CD4-positive, alpha-beta T cell treated with Interleukin-6 at 100 ng/mL for 8 hours (primary cell): ENCODE measurements around the gene STARD3NL.
"Not testable (repeated sequence)": the region's sequence is repeated elsewhere in the genome, so short reads cannot be mapped to it uniquely, and the experiment has no call there.

Experiments used
- DNase-seq: peaks from one replicate; pipeline ENCODE4 v3.0.0-alpha.2; 2020; ENCODE audit warnings: mixed read lengths, low spot score

The STARD3NL gene

GRCh38 chr7:38178004-38178694 is at the start of gene STARD3NL:
Gene STARD3NL (plus strand): TSS chr7:38178245. CDS start chr7:38207505, 29,260 bp downstream.
- DNase-seq: peak; percentile 97

DNA sequence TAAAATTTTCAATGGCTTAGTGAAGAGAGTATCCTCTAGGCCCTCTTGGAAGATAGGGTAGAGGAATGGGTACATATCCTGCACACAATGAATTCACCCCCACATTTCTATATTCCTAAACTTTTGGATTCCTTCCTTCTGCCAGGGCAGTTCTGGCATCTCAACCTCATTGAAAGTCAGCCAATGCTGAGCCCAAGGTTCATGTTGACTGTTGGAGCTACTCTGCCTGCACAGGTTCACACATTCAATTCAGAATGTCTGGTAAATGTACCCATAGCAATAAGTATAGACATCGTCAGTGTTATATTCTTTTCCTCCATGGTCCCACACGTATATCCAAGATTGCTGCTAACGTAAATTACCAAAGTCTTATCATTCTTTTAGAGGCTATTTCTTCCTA is 48.9 kb upstream of the STARD3NL start:
- DNase-seq: no peak

GRCh38 chr7:38129579-38129978 is 48.5 kb upstream of the STARD3NL start:
- DNase-seq: no peak

GRCh38 chr7:38138171-38138570 is 39.9 kb upstream of the STARD3NL start:
- DNase-seq: no peak

DNA sequence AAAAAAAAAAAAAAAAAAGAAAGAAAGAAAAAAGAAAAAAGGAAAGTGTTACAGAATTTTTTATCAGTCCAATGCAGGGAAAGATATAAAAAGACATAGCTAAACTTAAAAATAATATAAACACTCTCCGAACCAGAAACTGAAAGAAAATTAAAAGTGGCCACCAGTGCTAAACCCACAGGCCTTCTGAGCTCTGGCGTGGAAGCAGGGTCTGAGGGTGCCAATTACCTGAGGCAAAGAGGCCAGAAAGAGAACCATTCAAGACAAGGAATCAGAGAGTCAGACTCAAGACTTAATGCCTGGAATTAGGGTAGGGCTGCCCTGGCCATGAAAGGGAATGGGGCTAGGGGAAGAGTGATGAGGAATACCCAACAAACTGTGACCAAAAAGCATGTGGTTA is 36.9 kb upstream of the STARD3NL start:
- no peak for DNase-seq

DNA sequence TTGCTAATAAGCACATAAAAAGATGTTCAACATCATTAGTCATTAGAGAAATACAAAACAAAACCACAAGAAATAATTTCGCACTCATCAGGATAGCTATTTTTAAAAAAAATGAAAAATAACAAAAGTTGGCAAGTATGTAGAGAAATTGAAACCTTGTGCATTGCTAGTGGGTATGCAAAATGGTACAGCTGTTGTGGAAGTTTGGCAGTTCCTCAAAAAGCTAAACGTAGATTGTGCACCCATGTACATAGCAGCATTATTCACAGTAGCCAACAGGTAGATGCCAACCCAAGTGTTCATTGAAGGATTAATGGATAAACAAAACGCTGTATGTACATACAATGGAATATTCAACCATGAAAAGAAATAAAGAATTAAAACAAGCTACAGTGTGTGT is 35.3 kb upstream of the STARD3NL start:
- no peak for DNase-seq

DNA sequence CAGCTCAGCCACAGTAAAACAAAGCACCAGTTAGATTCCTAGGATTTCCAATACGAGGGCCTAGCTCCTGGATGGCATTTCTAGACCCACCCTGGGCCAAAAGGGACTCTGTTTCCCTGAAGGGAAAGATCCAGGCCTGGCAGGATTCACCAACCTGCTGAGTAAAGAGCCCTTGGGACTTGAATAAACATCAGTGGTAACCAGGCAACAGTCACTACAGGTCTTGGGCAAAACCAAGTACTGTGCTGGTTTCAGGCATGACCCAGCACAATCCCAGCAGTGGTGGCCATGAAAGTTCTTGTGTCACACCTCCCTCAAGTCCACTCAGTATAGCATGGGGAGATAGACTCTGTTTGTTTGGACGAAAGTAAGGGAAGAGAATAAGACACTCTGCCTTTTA is 31.0 kb upstream of the STARD3NL start:
- no peak for DNase-seq

- no peak for DNase-seq
Observed at GRCh38 chr7:38151556-38151955, 26.5 kb upstream of the STARD3NL start.

GRCh38 chr7:38153515-38153914 is 24.5 kb upstream of the STARD3NL start:
- DNase-seq: no peak

- no peak for DNase-seq
Observed at GRCh38 chr7:38154278-38154677, 23.8 kb upstream of the STARD3NL start.

DNA sequence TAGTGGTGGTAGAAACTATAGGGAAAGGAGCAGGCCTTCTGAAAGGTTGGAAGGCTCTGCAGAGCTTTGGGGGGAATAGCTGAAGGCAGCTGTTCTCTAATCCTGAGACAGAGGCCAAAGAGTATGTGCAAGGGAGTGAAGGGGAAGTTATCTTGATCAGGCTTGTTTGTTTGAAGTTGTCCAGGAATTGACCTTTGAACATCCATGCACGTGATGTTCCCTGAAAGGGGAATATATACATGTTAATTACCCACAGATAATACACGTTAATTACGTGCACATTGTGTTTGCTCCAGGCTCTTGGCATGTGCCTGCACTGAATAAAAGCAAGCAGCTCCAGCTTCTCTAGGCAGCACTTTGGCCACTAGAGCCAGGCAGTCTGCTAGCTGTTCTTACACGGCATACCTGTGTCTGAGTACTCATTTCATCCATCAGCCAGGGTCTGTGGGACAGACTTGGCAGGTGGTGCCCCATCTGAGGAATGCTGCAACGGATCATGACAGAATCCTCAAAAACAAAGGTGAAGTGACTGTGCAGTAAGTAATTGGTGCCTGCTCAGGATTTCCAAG is 18.0 kb upstream of the STARD3NL start:
- no peak for DNase-seq

DNA sequence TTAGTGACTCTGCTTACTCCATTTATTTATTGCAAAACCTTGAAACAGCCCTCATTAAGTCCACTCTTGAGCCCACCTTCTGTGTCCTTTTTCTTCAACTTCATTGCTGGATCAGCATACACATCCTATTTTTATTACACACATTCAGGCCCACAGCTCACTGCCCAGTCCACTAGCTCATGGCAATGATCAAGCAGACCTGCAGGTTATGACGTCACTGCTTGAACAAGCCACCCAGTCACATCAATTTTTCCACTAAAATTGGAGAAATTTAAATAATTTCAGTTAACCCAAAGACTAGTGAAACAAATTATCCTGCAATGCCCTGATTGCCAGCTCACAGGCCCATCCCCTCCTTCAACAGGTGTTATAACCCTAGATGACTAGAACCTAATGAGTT is 16.0 kb upstream of the STARD3NL start:
- no peak for DNase-seq

GRCh38 chr7:38163671-38164070 is 14.4 kb upstream of the STARD3NL start:
- DNase-seq: no peak

DNA sequence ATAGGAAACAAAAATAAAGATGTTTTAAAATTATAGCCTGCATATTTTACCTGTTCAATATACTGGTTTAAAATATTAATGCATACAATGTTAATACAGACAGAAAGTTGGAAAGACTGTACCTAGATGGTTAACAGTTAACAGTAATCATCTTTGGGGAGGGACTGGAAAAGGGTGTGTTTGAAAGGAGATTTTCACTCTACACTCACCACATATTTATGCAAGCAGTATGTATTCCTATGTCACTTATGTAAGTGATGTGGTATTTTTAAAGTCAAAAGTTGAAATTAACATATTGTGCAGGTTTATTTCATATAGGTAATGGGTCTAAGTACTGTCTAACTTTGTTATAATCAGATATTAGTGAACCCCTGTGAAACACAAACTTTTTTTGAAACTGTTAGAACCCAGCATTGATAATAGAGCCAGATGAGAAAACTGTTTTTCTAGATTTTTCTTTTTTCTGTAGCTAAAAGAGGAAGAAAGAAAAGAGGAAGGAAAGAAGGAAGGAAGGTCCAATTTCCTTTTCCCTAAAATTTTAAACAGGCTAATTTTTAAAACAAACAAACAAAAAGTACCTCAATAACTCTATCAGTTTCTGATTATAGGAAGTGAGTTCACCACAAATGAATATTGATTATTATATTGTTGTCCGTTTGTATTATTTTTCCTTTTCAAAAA is 9.0 kb upstream of the STARD3NL start:
- no peak for DNase-seq

DNA sequence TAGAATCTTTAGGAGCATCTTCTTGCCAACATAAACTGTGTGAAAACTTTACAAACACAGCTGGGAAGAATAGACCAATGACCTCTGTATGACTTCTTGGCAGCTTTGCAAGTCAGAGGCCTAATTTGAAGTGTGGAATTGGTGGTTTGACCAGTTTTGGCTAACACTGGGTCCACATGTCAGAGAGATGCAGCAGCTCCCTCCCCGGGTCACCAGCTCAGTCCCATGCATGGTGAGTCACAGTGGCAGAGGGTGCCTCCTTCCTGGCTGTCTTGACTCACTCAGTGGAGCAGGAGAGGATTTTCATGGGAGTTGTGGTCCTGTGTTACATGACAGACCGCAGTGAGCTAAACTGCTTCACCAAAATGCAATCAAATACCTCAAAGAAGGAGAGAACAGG is 8.2 kb upstream of the STARD3NL start:
- DNase-seq: no peak

DNA sequence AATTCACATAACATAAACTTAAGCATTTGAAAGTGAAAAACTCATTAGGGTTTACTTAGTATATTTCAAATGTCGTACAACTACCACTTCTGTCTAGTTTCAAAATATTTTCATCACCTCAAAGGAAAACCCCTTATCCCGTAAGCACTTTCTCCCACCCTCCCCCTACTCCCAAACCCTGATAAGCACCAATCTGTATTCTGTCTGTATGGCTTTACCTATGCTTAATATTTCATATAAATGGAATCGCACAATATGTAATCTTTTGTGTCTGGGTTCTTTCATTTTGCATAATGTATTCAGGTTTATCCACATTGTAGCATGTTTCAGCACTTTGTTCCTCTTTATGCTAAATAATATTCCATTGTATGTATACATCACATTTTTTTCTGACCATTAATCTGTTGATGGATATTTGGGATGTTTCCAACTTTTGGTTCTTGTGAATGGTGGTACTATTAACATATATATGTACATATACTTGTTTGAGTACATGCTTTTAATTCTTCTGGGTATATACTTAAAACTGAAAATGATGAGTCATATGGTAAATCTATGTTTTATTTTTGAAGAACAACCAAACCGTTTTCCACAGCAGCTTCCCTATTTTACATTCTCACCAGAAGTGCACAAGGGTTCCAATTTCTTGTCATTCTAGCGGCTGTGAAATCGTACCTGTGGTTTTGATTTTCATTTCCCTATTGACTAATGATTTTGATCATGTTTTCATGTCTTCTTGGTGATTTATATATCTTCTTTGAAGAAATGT is 6.2 kb upstream of the STARD3NL start:
- DNase-seq: no peak

GRCh38 chr7:38175547-38175946 is 2.5 kb upstream of the STARD3NL start:
- not testable (repeated sequence) for DNase-seq

DNA sequence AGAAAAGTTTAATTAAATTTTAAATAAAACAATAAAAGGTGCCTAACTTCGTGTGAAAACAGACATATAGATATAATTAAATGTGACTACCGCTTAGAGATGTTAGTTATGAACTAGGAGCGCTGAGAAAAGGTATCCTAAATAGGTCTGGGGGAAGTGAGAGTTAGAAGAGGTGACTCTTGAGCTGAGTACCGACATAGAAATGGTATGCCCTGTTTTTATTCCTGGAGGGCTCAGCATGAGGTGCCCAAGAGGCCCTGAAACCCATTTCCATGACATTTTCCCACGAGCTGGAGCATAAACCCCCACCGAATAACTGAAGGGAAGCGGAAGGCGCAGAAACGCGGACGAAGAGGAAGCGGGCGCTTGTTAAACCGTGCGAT is 433 bp upstream of the STARD3NL start:
- DNase-seq: no peak

DNA sequence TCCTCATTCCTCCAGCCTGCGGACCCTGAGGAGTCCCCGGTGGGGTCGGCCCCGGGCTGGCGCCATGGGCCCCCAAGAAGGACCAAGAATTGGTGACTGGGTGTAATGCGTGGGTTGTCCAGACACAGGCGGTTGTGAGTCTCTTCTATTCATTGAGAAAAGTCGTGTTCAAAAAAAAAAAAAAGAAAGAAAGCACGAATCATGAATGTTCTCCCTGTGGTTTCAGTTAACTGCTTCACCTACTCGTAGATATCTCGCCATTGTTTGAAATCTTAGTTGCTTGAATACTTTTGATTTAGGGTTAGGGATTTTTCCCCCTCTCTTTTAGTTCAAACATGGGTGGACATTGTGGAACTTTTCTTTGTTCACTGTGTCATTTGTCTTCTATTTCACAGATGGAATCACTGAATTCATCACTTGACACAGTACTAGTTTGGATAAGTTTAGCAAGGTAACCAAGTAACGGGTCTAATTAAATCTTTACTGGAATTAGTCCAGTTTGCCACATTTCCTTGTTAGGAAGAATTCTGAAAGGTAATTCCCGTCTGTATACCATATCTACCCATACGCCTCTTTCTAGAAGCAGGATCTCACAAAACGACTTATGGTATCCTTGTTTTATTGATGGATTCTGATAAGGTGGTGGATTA is 775 bp downstream of the STARD3NL start:
- peak; percentile 26 for DNase-seq

DNA sequence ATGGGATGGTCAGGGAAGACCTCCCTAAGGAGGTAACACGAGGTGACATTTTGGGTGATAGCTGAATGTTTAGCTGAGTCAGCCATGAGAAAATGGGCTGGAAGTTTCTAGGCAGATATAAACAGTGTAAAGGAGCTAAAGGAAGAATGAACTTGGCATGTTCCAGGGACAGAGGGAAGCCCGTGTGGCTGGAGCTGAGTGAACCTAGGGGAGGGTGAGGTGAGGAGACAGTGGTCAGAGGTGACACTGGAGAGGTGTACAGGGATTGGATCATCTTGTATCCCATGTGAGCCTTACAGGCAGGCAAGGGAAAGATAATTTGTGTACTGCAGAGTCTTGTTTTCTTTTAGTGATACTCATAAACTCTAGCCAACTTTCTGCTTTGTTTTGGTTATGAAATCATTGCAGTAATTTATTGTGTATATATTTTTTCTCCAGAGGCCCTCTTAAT is 1.8 kb downstream of the STARD3NL start:
- DNase-seq: no peak

GRCh38 chr7:38181111-38181510 is 3.1 kb downstream of the STARD3NL start:
- no peak for DNase-seq

GRCh38 chr7:38182450-38182849 is 4.4 kb downstream of the STARD3NL start:
- no peak for DNase-seq
